ENCODE results near the gene STX17.
"Not testable (repeated sequence)": the region's sequence is repeated elsewhere in the genome, so short reads cannot be mapped to it uniquely, and the experiment has no call there.

The STX17 gene

GRCh38 chr9:99906403-99907207 is at the start of gene STX17:
TSS of gene STX17 (plus strand) at chr9:99906654. CDS start at chr9:99915240, 8,586 bp downstream.
- no peak for FAIRE-seq

DNA sequence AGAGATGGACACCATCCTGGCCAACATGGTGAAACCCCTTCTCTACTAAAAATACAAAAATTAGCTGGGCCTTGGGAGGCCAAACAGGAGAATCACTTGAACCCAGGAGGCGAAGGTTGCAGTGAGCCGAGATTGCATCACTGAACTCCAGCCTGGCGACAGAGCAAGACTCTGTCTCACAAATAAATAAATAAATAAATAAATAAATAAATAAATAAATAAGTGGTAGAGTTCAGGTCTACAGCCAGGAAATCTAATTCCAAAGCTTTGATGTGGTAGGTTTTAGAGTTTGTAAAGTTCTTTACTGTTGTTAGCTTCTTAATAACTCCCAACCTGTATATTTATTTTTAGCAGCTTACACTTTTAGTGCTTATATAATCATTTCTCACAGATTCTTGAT is 48.9 kb upstream of the STX17 start:
- FAIRE-seq, result not testable (repeated sequence)

DNA sequence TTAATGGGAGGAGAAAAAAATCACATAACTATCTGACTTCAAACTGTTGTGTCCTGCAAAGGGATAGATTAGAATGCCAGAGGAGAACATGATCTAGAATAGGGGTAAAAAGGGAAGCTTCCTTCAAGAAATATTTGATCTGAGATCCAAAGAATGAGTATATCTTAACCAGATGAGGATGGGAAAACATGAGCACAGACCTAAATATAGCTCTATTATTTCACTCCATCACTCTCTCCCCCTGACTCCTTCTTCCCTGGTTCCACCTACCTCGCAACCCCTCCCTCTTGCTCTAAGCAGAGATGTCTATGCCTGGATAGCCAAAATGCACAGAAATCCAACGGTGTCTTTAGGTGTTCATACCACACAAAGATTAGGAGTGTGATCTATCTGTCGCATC is 48.4 kb upstream of the STX17 start:
- no peak for FAIRE-seq

DNA sequence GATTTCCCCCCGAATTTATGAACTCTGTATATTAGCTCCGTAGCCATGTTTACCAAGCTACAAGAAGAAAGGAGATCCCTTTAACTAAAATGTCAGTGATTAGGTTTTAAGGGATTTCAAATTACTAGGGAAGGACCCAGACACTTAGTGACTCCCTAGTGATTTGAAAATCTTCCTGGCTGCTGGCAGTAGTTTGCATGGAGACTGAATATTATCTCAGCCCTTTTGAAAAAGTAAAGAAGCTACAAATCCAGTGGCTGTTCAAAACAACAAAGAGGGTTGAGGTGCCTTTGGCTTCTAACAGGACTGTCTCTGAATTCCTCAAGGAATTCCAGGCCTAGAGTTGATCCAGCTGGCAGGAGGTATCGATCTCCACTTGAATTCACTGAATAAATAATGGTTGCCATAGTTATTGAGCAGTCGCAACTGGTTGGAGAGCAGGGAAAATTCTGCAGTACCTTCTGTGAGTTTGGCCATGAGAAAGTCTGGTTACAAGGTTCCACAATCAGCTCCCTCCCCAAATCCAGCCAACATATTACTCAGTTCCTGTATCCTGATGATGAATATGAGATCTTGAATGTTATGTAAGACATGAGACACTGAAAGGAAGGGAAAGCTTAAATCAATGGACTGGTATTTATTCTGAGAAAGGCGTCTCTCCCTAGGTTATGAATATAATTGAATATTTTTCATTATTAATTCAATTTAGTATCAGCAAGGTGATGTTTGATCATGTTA is 47.0 kb upstream of the STX17 start:
- FAIRE-seq, result no peak

- FAIRE-seq, result no peak
Observed at GRCh38 chr9:99860266-99860665, 46.2 kb upstream of the STX17 start.

GRCh38 chr9:99863955-99864354 is 42.5 kb upstream of the STX17 start:
- no peak for FAIRE-seq

DNA sequence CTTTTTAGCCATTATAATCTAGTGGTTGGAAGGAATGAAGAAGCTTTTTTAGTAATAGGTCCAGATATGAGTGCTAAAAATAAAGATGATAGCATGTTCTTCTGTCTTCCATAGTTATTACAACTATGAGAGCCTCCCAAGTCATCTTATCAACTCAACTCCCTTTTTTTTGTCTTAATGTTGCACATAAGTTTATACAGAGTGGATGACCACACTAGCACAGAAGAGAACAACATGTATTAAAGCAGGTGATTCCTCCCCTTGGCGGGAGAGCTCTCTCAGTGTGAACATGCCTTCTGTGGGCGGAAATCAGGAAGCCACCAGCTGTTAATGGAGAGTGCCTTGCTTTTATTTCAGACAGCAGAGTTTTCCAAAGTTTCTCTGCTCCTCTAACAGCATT is 40.1 kb upstream of the STX17 start:
- FAIRE-seq, result no peak

DNA sequence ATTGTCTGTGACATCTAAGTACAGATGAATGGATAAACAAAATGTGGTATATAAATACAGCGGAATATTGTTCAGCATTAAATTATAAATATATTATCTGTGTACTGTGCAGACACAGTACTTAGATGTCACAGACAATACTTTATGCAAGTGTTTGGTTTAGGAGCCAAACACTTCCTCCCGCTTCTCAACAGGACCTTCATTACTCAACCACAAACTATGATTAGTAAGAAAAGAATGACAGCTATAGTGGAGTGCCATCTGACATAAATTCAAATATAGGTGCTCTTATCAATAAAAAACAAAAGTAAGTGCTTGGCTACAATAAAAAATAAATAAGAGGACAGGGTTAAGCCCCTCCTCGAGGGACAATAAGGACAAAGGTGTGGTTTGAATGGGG is 38.9 kb upstream of the STX17 start:
- FAIRE-seq, result no peak

DNA sequence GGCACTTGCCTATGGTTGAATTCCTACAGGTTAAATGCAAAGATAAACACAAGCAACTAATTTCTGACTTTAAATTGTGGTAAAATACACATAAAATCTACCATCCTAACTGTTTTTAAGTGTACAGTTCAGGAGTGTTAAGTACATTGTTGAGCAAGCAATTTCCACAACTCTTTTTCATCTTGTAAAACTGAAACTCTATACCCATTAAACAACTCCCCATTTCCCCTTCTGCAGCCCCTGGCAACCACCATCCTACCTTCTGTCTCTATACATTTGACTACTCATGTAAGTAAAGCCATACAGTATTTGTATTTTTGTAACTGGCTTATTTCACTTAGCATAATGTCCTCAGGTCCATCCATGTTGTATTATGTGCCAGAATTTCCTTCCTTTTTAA is 38.5 kb upstream of the STX17 start:
- FAIRE-seq, result no peak

DNA sequence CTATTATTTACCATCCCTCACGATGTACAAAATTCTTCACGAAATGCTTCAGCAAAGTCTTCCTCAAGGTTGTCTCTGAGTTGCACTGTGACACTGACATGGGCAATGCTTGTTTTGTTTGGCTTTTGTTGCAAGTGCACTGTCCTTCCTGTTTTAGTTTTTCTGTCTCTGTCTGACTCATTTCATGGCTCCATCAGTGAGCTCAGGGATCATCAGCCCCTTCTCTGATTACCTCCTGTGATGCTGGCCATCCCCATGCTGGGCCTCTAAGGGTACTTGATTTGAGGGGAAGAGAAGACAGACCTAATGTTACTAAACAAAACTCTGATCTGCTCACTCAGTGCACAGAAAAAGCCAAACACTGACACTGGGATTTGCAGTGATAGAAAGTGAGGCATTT is 37.6 kb upstream of the STX17 start:
- FAIRE-seq, result no peak

GRCh38 chr9:99870126-99870525 is 36.3 kb upstream of the STX17 start:
- FAIRE-seq, result no peak

GRCh38 chr9:99873531-99873930 is 32.9 kb upstream of the STX17 start:
- no peak for FAIRE-seq

GRCh38 chr9:99873943-99874584 is 32.4 kb upstream of the STX17 start:
- FAIRE-seq, result no peak

DNA sequence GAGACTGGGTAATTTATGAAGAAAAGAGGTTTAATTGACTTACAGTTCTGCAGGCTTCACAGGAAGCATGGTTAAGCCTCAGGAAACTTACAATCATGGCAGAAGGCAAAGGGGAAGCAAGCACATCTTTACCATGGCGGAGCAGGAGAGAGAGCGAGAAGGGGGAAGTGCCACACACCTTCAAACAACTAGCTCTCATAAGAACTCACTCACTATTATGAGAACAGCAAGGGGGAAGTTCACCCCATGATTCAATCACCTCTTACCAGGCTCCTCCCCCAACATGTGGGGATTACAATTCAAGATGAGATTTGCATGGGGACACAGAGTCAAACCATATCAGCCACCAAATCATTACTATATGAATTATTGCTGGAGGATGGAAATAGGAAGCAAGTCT is 30.3 kb upstream of the STX17 start:
- no peak for FAIRE-seq

GRCh38 chr9:99878651-99879050 is 27.8 kb upstream of the STX17 start:
- FAIRE-seq, result no peak

GRCh38 chr9:99881769-99882168 is 24.7 kb upstream of the STX17 start:
- no peak for FAIRE-seq

DNA sequence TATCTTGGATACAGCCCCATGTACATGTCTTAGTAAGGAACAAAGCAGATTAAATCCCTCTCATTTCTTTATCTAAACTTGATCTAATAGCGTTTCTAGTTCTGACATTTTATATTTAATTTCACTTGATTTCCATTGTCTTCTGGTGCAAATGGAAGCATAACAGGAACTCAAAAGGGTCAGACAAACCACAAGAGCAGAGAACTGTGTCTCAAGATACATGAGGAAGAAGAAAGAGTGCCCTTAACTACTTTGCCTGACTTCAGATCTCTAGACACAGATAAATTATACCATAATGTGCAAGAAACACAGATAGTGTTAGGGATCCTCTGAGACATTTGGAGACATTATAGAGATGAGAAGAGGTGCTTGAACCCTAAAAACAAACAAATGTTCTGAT is 20.7 kb upstream of the STX17 start:
- FAIRE-seq, result no peak

- FAIRE-seq, result no peak
Observed at GRCh38 chr9:99889120-99889519, 17.3 kb upstream of the STX17 start.

DNA sequence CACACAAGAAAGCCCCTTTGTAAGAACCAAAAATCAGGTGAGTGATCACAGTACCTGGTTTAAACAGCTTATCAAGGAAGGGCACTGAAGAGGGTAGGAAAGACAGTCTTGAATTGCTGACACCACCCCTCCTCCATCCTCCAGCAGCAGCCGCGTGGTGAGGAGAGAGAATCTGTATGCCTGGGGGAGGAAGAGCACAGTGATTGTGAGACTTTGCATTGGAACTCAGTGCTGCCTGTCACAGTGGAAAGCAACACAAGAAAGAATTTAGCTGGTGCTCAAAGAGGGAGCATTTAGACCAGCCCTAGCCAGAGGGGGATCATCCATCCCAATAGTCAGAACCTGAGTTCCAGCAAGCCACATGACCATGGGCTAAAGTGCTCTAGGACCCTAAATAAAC is 11.6 kb upstream of the STX17 start:
- no peak for FAIRE-seq

- FAIRE-seq, result no peak
Observed at GRCh38 chr9:99895510-99895909, 10.9 kb upstream of the STX17 start.

DNA sequence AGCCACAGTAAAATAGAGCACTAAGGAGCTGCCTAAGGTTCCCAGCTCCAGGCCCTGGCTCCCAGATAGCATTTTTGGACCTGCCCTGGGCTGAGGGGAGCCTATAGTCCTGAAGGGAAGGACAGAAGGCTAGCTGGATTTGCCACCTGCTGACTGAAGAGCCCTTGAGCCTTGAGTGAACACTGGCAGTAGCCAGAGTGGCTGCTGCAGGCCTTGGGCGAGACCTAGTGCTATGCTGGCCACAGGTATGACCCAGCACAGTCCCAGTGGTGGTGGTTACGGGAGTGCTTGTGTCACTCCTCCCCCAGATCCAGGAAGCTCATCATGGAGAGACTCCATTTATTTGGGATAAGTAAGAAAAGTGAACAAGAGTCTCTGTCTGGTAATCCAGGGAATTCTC is 10.3 kb upstream of the STX17 start:
- no peak for FAIRE-seq

GRCh38 chr9:99903393-99903792 is 3.1 kb upstream of the STX17 start:
- no peak for FAIRE-seq

GRCh38 chr9:99905833-99906402 is 536 bp upstream of the STX17 start:
- FAIRE-seq, result no peak

DNA sequence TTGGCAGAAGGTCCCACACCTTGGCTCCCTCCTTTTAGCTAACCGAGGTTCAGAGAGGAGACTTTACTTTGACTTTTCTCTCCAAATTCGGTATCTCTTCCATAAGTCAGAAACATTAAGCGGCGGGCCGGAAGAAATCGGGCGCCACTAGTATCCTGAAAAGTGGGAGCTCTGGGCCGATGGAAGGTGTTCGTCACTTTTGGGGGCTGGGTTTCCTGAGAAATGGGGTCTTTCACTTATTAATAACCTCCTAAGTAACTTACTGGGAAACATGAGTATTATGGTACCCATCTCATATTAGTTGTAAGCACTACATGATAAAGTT is 716 bp downstream of the STX17 start:
- no peak for FAIRE-seq
